ENCODE data around the gene POMT2.

Gene POMT2

GRCh38 chr14:77296906-77297305 is 23.8 kb downstream of the POMT2 start:
- no peak for TF ChIP-seq GATA3 (IDR thresholded peaks at IDR 0.05; ENCODE audit: low read depth, low read length)

GRCh38 chr14:77296155-77296554 is 24.5 kb downstream of the POMT2 start:
- TF ChIP-seq GATA2 (IDR thresholded peaks at IDR 0.05; ENCODE audit: low read depth, low read length), result no peak
- TF ChIP-seq GATA3 (IDR thresholded peaks at IDR 0.05; ENCODE audit: low read depth, low read length), result no peak

- TF ChIP-seq GATA3 (IDR thresholded peaks at IDR 0.05; ENCODE audit: low read depth, low read length), result no peak
Observed at GRCh38 chr14:77290705-77291104, 30.0 kb downstream of the POMT2 start.

GRCh38 chr14:77286576-77286975 is 34.1 kb downstream of the POMT2 start:
- TF ChIP-seq GATA3 (IDR thresholded peaks at IDR 0.05; ENCODE audit: low read depth, low read length) (no peak), GATA2 (IDR thresholded peaks at IDR 0.05; ENCODE audit: low read depth, low read length) (no peak)

GRCh38 chr14:77284466-77284865 is 36.2 kb downstream of the POMT2 start:
- TF ChIP-seq GATA3 (IDR thresholded peaks at IDR 0.05; ENCODE audit: low read depth, low read length), result no peak
- TF ChIP-seq GATA2 (IDR thresholded peaks at IDR 0.05; ENCODE audit: low read depth, low read length), result no peak

- no peak for TF ChIP-seq GATA3 (IDR thresholded peaks at IDR 0.05; ENCODE audit: low read depth, low read length)
- TF ChIP-seq GATA2 (IDR thresholded peaks at IDR 0.05; ENCODE audit: low read depth, low read length), result no peak
Observed at GRCh38 chr14:77284066-77284465, 36.6 kb downstream of the POMT2 start.

GRCh38 chr14:77281852-77282410 is 38.8 kb downstream of the POMT2 start:
- TF ChIP-seq GATA2 (IDR thresholded peaks at IDR 0.05; ENCODE audit: low read depth, low read length) (no peak), GATA3 (IDR thresholded peaks at IDR 0.05; ENCODE audit: low read depth, low read length) (no peak)

GRCh38 chr14:77279719-77280118 is 41.0 kb downstream of the POMT2 start:
- TF ChIP-seq GATA2 (IDR thresholded peaks at IDR 0.05; ENCODE audit: low read depth, low read length), result no peak
- TF ChIP-seq GATA3 (IDR thresholded peaks at IDR 0.05; ENCODE audit: low read depth, low read length), result no peak

GRCh38 chr14:77278461-77279230 is 42.0 kb downstream of the POMT2 start:
- TF ChIP-seq GATA3 (IDR thresholded peaks at IDR 0.05; ENCODE audit: low read depth, low read length) (no peak), GATA2 (IDR thresholded peaks at IDR 0.05; ENCODE audit: low read depth, low read length) (no peak)

- no peak for TF ChIP-seq GATA3 (IDR thresholded peaks at IDR 0.05; ENCODE audit: low read depth, low read length)
- no peak for TF ChIP-seq GATA2 (IDR thresholded peaks at IDR 0.05; ENCODE audit: low read depth, low read length)
Observed at GRCh38 chr14:77276959-77277358, 43.7 kb downstream of the POMT2 start.

GRCh38 chr14:77276295-77276935 is 44.3 kb downstream of the POMT2 start:
- TF ChIP-seq GATA3 (IDR thresholded peaks at IDR 0.05; ENCODE audit: low read depth, low read length) (no peak), GATA2 (IDR thresholded peaks at IDR 0.05; ENCODE audit: low read depth, low read length) (no peak)

GRCh38 chr14:77275601-77276017 is 45.1 kb downstream of the POMT2 start:
- TF ChIP-seq GATA2 (IDR thresholded peaks at IDR 0.05; ENCODE audit: low read depth, low read length) (no peak), GATA3 (IDR thresholded peaks at IDR 0.05; ENCODE audit: low read depth, low read length) (no peak)

- TF ChIP-seq GATA2 (IDR thresholded peaks at IDR 0.05; ENCODE audit: low read depth, low read length) (no peak), GATA3 (IDR thresholded peaks at IDR 0.05; ENCODE audit: low read depth, low read length) (no peak)
Observed at GRCh38 chr14:77275041-77275580, 45.6 kb downstream of the POMT2 start.

GRCh38 chr14:77273796-77274195 is 46.9 kb downstream of the POMT2 start:
- TF ChIP-seq GATA2 (IDR thresholded peaks at IDR 0.05; ENCODE audit: low read depth, low read length) (no peak), GATA3 (IDR thresholded peaks at IDR 0.05; ENCODE audit: low read depth, low read length) (no peak)

GRCh38 chr14:77272261-77272660 is 48.4 kb downstream of the POMT2 start:
- no peak for TF ChIP-seq GATA2 (IDR thresholded peaks at IDR 0.05; ENCODE audit: low read depth, low read length)
- no peak for TF ChIP-seq GATA3 (IDR thresholded peaks at IDR 0.05; ENCODE audit: low read depth, low read length)

All from SH-SY5Y (cell line).